ENCODE measurements around the gene DHCR7. TPM values are rescaled to one million over a fixed set of nuclear protein-coding genes. Genes with fewer than 3 reads are reported as not detected.

DHCR7 gene
- total RNA-seq, 4 donors from 2014 or later = 9.0 to 23.8 (median 17.9) TPM

DNA sequence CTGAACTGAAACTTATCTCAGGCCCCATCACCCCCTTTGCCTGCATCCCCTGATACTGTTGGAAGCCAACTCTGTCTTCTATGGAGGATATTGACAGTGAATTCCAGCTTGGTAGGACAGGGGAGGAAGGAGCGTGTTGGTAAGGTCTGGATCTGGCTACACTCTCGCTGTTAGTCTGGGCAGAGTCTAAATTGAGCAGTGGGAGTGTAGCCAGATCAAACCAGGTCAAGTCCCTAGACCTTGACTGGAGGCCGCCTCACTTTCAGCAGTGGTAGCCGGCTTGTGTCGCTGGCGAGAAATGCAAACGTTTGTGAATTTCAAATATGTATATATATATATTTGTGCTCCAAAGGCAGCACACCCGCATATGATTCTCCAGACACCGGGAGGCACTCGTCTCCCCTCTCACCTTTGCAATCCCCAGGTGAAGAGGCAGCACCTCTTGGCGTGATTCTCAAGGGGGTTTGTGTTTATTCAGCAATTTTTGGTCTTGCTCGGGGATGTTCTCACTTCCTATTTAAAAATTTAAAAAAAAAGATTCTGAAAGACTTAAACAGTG, 26.7 kb downstream of the DHCR7 start:
- TF ChIP-seq, protein P1, sequence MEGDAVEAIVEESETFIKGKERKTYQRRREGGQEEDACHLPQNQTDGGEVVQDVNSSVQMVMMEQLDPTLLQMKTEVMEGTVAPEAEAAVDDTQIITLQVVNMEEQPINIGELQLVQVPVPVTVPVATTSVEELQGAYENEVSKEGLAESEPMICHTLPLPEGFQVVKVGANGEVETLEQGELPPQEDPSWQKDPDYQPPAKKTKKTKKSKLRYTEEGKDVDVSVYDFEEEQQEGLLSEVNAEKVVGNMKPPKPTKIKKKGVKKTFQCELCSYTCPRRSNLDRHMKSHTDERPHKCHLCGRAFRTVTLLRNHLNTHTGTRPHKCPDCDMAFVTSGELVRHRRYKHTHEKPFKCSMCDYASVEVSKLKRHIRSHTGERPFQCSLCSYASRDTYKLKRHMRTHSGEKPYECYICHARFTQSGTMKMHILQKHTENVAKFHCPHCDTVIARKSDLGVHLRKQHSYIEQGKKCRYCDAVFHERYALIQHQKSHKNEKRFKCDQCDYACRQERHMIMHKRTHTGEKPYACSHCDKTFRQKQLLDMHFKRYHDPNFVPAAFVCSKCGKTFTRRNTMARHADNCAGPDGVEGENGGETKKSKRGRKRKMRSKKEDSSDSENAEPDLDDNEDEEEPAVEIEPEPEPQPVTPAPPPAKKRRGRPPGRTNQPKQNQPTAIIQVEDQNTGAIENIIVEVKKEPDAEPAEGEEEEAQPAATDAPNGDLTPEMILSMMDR (IDR thresholded peaks at IDR 0.05; ENCODE audit: low read depth) = no peak

DNA sequence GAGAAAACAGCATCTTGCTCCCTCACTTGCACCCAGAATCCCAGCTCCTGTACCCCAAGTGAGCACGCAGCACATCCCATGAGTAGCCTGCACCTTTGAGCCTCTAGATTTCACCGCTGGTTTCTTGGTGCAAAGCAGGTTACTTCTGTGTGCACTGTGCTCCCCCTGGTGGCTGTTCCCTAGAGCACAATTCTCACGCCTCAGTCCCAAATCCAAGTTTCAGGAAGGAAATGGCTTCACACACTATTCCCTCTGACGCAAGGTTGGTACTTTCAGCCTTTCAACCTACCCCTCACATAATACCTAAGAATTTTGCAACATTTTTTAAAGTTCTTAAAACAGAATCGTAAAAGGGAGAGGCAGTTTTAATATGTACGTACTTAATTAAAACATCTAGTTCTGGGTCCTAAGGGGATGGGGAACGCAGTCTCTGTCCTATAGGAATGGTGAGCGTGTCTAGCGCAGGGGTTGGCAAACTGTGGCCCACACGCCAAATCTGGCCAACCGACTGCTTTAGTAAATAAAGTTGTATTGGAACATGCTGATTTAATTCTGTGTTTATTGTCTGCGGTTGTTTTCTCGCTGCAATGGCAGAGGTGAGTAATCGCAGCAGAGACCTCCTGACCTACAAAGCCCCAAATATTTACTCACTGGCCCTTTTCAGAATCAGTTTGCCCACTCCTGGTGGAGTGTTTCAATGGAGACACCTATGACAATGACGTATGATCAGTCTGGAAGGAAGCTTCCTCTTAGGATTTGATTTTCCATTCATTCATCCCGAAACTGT, 27.5 kb downstream of the DHCR7 start:
- TF ChIP-seq, protein P1 (IDR thresholded peaks at IDR 0.05; ENCODE audit: low read depth) = no peak

DNA sequence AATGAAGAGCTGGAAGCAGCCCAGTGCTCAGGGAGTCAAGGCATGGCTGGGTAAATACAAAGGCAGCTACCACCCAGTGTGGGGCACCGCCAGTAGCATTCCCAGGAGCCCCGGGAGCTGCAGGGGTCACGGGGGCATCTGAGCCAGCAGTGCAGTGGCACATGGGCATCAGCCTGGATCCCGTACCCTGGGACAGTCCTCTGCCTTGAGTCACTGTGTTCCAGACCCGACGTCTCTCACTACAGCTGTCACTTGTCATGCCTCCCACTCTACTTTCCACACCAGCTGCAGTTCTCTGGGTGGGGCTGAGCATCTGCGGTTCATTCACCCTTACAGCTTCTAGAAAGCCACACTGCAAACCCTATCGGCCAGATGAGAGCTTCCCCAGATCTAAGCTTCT, 29.6 kb downstream of the DHCR7 start:
- TF ChIP-seq, protein P1 (IDR thresholded peaks at IDR 0.05; ENCODE audit: low read depth) = no peak

DNA sequence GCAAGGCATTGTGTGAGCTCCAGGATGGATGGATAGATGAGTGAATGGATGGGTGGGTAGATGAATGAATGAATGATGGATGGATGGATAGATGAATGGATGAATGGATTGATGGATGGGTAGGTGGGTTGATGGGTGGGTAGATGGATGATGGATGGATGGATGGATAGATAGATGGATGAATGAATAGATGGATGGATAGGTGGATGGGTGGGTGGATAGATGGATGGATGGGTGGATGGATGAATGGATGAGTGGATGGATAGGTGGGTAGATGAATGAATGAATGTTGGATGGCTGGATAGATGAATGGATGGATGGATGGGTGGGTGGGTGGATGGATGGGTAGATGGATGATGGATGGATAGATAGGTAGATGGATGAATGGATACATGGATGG, 33.5 kb downstream of the DHCR7 start:
- TF ChIP-seq, protein P1 (IDR thresholded peaks at IDR 0.05; ENCODE audit: low read depth) = no peak

DNA sequence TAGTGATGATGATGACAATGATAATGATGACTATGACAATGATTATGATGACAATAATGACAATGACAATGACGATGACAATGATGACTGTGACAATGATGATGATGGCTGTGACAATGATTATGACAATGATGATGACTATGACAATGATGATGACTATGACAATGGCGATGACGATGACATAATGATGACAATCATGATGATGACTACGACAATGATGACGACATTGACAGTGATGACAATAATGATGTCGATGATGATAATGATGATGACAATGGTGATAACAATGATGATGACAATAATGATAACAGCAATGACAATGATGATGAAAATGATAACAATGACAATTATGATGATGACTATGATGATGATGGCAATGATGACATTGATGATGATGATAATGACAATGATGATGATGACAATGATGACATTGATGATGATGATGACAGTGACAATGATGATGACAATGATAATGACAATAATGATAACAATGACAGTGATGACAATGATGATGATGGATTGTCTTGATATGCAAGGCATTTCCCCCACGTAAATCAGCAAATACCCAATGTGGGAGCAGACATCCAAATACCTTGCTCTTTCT, 37.7 kb downstream of the DHCR7 start:
- TF ChIP-seq, protein P1 (IDR thresholded peaks at IDR 0.05; ENCODE audit: low read depth) = no peak

DNA sequence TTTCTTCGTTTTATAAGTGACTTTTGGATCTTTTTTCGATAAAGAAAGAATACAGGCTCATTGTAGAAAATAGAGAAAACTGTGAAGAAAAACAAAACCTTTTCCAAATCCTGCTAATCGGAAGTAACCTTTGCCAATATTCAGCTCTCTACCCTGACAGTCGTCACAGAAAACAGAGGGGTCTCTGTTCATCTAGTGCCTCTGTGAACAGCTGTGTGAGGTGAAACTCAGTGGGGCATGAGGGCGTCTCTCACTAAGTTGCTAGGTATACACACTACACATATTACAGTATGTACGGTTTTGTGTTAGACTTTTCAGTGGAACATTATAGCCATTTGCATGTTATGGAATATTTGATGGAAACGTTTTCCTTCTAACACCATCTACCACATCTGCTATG, 39.4 kb downstream of the DHCR7 start:
- TF ChIP-seq, protein P1 (IDR thresholded peaks at IDR 0.05; ENCODE audit: low read depth) = no peak

DNA sequence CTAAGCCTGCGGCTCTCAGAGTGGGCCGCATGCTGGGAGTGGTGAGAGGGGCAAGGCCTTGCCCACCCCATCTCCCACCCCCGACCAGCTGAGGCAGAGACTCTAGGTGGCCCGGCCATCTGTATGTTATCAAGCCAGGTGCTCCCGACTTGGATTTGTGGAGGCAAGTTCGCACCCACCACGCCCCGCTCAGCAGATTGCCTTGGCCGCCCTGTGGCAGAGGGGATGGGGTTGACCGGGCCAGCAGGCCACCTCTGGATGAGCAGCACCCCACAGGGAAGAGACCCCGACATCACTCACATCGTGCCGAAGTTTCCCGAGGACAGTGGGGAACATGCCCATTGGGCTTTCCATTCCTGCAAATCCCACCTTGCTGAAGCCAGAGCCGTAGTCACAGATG, 40.8 kb downstream of the DHCR7 start:
- TF ChIP-seq, protein P1 (IDR thresholded peaks at IDR 0.05; ENCODE audit: low read depth) = no peak
